H9 (cell line): Measurements from ENCODE around the gene EFCAB6. TPM values are rescaled to one million over a fixed set of nuclear protein-coding genes. Genes with fewer than 3 reads are reported as not detected.

Experiments used
- DNase-seq: peaks from one replicate; pipeline ENCODE4 v3.0.0-alpha.2; 2017
- H2AFZ ChIP-seq: one replicate; pipeline ENCODE4 v1.6.1; 2013; ENCODE audit warnings: mild to moderate bottlenecking, low read length, control low read depth, moderate library complexity
- H2AK5ac ChIP-seq: 2 replicates; pipeline ENCODE4 v1.6.1; 2013; ENCODE audit warnings: low read length, control low read depth, mixed read lengths; ENCODE audit not compliant: insufficient read length
- H2BK120ac ChIP-seq: one replicate; pipeline ENCODE4 v1.6.1; 2013; ENCODE audit warnings: low read depth, mild to moderate bottlenecking, low read length, control low read depth, inconsistent platforms; ENCODE audit not compliant: poor library complexity, severe bottlenecking
- H2BK12ac ChIP-seq: 2 replicates; pipeline ENCODE4 v1.6.1; 2013; ENCODE audit warnings: low read length, control low read depth, mixed read lengths, low read depth; ENCODE audit not compliant: insufficient read length
- H2BK15ac ChIP-seq: 2 replicates; pipeline ENCODE4 v1.6.1; 2013; ENCODE audit warnings: low read depth, low read length, control low read depth
- H2BK20ac ChIP-seq: one replicate; pipeline ENCODE4 v1.6.1; 2013; ENCODE audit warnings: low read depth, mild to moderate bottlenecking, low read length, control low read depth, inconsistent platforms; ENCODE audit not compliant: poor library complexity, severe bottlenecking
- H2BK5ac ChIP-seq: 2 replicates; pipeline ENCODE4 v1.6.1; 2013; ENCODE audit warnings: low read length, control low read depth, mixed read lengths; ENCODE audit not compliant: insufficient read length
- H3K14ac ChIP-seq: 2 replicates; pipeline ENCODE4 v1.6.1; 2013; ENCODE audit warnings: low read length, control low read depth; ENCODE audit not compliant: insufficient read depth
- H3K18ac ChIP-seq: 2 replicates; pipeline ENCODE4 v1.6.1; 2013; ENCODE audit warnings: low read depth, mild to moderate bottlenecking, mixed read lengths, low read length, control low read depth; ENCODE audit not compliant: insufficient read length
- H3K23ac ChIP-seq: 2 replicates; pipeline ENCODE4 v1.6.1; 2013; ENCODE audit warnings: low read length, control low read depth, mixed read lengths, low read depth; ENCODE audit not compliant: insufficient read length
- H3K23me2 ChIP-seq: 2 replicates; pipeline ENCODE4 v1.6.1; 2013; ENCODE audit warnings: low read depth, mild to moderate bottlenecking, mixed read lengths, low read length, control low read depth; ENCODE audit not compliant: insufficient read length, poor library complexity, severe bottlenecking
- H3K27ac ChIP-seq: 2 replicates; pipeline ENCODE4 v1.5.1; 2013; ENCODE audit warnings: low read length, control low read depth, mixed read lengths, low read depth; ENCODE audit not compliant: insufficient read length
- H3K27me3 ChIP-seq: 2 replicates; pipeline ENCODE4 v1.6.1; 2013; ENCODE audit warnings: low read length, control low read depth, inconsistent platforms; ENCODE audit not compliant: insufficient read depth
- H3K4ac ChIP-seq: 2 replicates; pipeline ENCODE4 v1.6.1; 2013; ENCODE audit warnings: low read depth, mild to moderate bottlenecking, control low read depth, inconsistent platforms, low read length, moderate library complexity
- H3K4me1 ChIP-seq: 2 replicates; pipeline ENCODE4 v1.6.1; 2013; ENCODE audit warnings: low read length, control low read depth, inconsistent platforms; ENCODE audit not compliant: insufficient read depth
- H3K4me2 ChIP-seq: 2 replicates; pipeline ENCODE4 v1.6.1; 2013; ENCODE audit warnings: low read length, control low read depth, mixed read lengths; ENCODE audit not compliant: insufficient read length, insufficient read depth
- H3K56ac ChIP-seq: 2 replicates; pipeline ENCODE4 v1.6.1; 2013; ENCODE audit warnings: low read depth, mild to moderate bottlenecking, mixed read lengths, low read length, control low read depth; ENCODE audit not compliant: insufficient read length
- H3K79me1 ChIP-seq: 2 replicates; pipeline ENCODE4 v1.6.1; 2013; ENCODE audit warnings: low read depth, mild to moderate bottlenecking, moderate library complexity, low read length, control low read depth, inconsistent platforms; ENCODE audit not compliant: insufficient read depth, poor library complexity, severe bottlenecking
- H3K79me2 ChIP-seq: 2 replicates; pipeline ENCODE4 v1.6.1; 2013; ENCODE audit warnings: low read length, control low read depth, inconsistent platforms; ENCODE audit not compliant: insufficient read depth
- H3K9ac ChIP-seq: 2 replicates; pipeline ENCODE4 v1.6.1; 2013; ENCODE audit warnings: low read length, control low read depth, mixed read lengths; ENCODE audit not compliant: insufficient read length; ENCODE audit errors: extremely low read depth
- H3K9me3 ChIP-seq: one replicate; pipeline ENCODE4 v1.6.1; 2013; ENCODE audit warnings: low read depth, low read length, inconsistent platforms; ENCODE audit not compliant: control insufficient read depth
- H3T11ph ChIP-seq: one replicate; pipeline ENCODE4 v1.6.1; 2013; ENCODE audit warnings: mild to moderate bottlenecking, low read length, control low read depth, inconsistent platforms
- H4K20me1 ChIP-seq: one replicate; pipeline ENCODE4 v1.6.1; 2013; ENCODE audit not compliant: control insufficient read depth, insufficient read length, insufficient read depth
- H4K5ac ChIP-seq: 2 replicates; pipeline ENCODE4 v1.6.1; 2013; ENCODE audit warnings: low read depth, mild to moderate bottlenecking, mixed read lengths, low read length, control low read depth; ENCODE audit not compliant: insufficient read length
- H4K8ac ChIP-seq: replicated peaks from 2 replicates; pipeline ENCODE4 v1.6.1; 2013; ENCODE audit warnings: low read length, control low read depth, mixed read lengths, low read depth; ENCODE audit not compliant: insufficient read length
- H4K91ac ChIP-seq: 2 replicates; pipeline ENCODE4 v1.6.1; 2013; ENCODE audit warnings: low read depth, mild to moderate bottlenecking, moderate library complexity, mixed read lengths, low read length, control low read depth; ENCODE audit not compliant: insufficient read length
- H3K27ac Mint-ChIP-seq, 3 experiments: 2 replicates in 2 of 3; 3 replicates in 1 of 3; pipeline ENCODE4 v1.8.0; 2020 to 2021; ENCODE audit warnings: mixed read lengths in 3 of 3, mild to moderate bottlenecking in 1 of 3, moderate library complexity in 1 of 3
- H3K27me3 Mint-ChIP-seq: 2 replicates; pipeline ENCODE4 v1.8.0; 2021; ENCODE audit warnings: low read depth, mild to moderate bottlenecking, moderate library complexity, mixed read lengths
- H3K36me3 Mint-ChIP-seq, 3 experiments: 2 replicates in 2 of 3; 3 replicates in 1 of 3; pipeline ENCODE4 v1.8.0; 2020 to 2021; ENCODE audit warnings: low read depth in 3 of 3, mixed read lengths in 3 of 3; ENCODE audit not compliant: insufficient read depth in 1 of 3
- H3K4me1 Mint-ChIP-seq, 2 experiments: 2 replicates each; pipeline ENCODE4 v1.8.0; 2020; ENCODE audit warnings: mixed read lengths in 2 of 2
- H3K4me3 Mint-ChIP-seq, 2 experiments: 2 replicates in 1 of 2; 3 replicates in 1 of 2; pipeline ENCODE4 v1.8.0; 2020 to 2021; ENCODE audit warnings: mild to moderate bottlenecking in 2 of 2, mixed read lengths in 2 of 2, moderate library complexity in 1 of 2
- H3K9me3 Mint-ChIP-seq, 2 experiments: 2 replicates in 1 of 2; 3 replicates in 1 of 2; pipeline ENCODE4 v1.8.0; 2020; ENCODE audit warnings: mild to moderate bottlenecking in 2 of 2, mixed read lengths in 2 of 2, moderate library complexity in 1 of 2
- WGBS: extraction: QIAGEN DNeasy Blood & Tissue Kit; methylation state at CpG from one replicate; pipeline ENCODE4 v1.1.7; 2013; ENCODE audit warnings: missing lambda C conversion rate, low lambda C conversion rate, mixed read lengths; ENCODE audit not compliant: insufficient read length; ENCODE audit errors: extremely low coverage; 5-methylcytosine and 5-hydroxymethylcytosine counted together
- total RNA-seq: library from RNA; stranded (reverse); gene quantifications from 2 replicates; pipeline ENCODE4 v1.2.1, GENCODE V29; 2021
- TF ChIP-seq, protein P1 (sequence below): fragments of 200-600 bp; sonication (generic); conservative IDR thresholded peaks from 3 replicates; pipeline ENCODE4 v1.8.0; 2021; ENCODE audit warnings: antibody characterized with exemption, mild to moderate bottlenecking

The EFCAB6 gene
- total RNA-seq, 1 experiment from 2014 or later: 0.31 TPM

DNA sequence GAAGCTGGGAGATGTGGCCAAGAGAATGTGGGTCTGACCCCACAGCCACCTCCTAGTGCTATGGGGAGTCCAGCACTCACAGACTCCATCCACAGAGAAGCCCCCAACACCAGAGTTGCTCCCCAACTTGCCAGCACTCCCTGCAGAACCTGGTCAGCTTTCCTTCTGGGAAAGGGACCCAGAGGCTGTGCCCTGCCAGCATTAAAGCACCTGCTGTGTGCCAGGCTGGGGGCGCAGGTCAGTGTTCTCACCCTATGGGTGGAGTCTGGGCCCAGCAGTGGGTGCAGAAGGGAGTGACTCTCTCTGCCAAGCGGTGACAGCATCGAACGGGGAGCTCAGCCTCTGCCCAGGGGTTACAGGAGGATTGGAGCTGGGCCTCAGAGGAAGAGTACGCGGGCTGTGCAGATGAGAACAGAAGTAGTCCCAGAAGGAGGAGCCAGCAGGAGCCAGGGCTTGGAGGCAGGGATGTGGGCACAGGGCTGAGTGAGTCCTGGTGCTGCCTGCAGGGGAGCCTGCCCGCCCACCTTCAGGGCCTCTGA, 285.9 kb downstream of the EFCAB6 start:
- Histone ChIP-seq H3K23me2 (no peaks in the 10 kb centered on the region), H4K91ac (no peak overlapping the region), H3K18ac (no peak overlapping the region), H3K27me3 (no peaks in the 10 kb centered on the region), H2AK5ac (no peak overlapping the region), H3K14ac (0 out of 2 replicates have a peak overlapping the region, but pooled peaks have one; percentile 34), H3K4me2 (no peak overlapping the region), H4K8ac (no peak overlapping the region), H3K9ac (no peak overlapping the region), H3T11ph (no peak overlapping the region), H3K27ac (no peak overlapping the region), H3K79me1 (no peaks in the 10 kb centered on the region), H3K4me1 (no peaks in the 10 kb centered on the region), H2BK120ac (no peak overlapping the region), H2BK20ac (no peak overlapping the region), H2BK5ac (no peak overlapping the region), H2BK15ac (no peak overlapping the region), H3K79me2 (no peaks in the 10 kb centered on the region), H3K4ac (no peak overlapping the region), H2BK12ac (no peak overlapping the region), H3K56ac (no peak overlapping the region), H4K20me1 (no peaks in the 10 kb centered on the region), H2AFZ (no peak overlapping the region), H3K23ac (no peak overlapping the region), H4K5ac (no peak overlapping the region), H3K9me3 (no peaks in the 10 kb centered on the region)
- no CpG with 5 or more reads among the region's 7 CpGs for WGBS
- Mint-ChIP-seq H3K4me3 (no peak overlapping the region), H3K36me3 (no peaks in the 10 kb centered on the region), H3K27ac (peak overlapping the region in 1 of 3 experiments; percentile 45; a peak in 1 of 7 replicates), H3K9me3 (no peaks in the 10 kb centered on the region), H3K27me3 (no peaks in the 10 kb centered on the region; the same call in 1 of the 2 replicates), H3K4me1 (peaks cover 0 to 9% of the 10 kb centered on the region in 2 experiments; a peak in 2 of 4 replicates)
- TF ChIP-seq, protein P1, sequence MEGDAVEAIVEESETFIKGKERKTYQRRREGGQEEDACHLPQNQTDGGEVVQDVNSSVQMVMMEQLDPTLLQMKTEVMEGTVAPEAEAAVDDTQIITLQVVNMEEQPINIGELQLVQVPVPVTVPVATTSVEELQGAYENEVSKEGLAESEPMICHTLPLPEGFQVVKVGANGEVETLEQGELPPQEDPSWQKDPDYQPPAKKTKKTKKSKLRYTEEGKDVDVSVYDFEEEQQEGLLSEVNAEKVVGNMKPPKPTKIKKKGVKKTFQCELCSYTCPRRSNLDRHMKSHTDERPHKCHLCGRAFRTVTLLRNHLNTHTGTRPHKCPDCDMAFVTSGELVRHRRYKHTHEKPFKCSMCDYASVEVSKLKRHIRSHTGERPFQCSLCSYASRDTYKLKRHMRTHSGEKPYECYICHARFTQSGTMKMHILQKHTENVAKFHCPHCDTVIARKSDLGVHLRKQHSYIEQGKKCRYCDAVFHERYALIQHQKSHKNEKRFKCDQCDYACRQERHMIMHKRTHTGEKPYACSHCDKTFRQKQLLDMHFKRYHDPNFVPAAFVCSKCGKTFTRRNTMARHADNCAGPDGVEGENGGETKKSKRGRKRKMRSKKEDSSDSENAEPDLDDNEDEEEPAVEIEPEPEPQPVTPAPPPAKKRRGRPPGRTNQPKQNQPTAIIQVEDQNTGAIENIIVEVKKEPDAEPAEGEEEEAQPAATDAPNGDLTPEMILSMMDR: no peak
- no peak for DNase-seq
